A673 (cell line): ENCODE measurements around the gene SLC6A6.
"Not testable (repeated sequence)": the region's sequence is repeated elsewhere in the genome, so short reads cannot be mapped to it uniquely, and the experiment has no call there.

Source experiments
- EZH2 ChIP-seq: fragments of 200-600 bp; sonication (generic); IDR thresholded peaks from 2 replicates; pipeline ENCODE4 v1.6.1; 2017; ENCODE audit warnings: borderline replicate concordance, low read depth, mild to moderate bottlenecking, mixed read lengths, antibody characterized with exemption, low read length; ENCODE audit not compliant: poor library complexity, severe bottlenecking
- TF ChIP-seq, protein P1 (sequence below): fragments of 300-800, 200-600 bp; sonication (generic); conservative IDR thresholded peaks from 2 replicates; pipeline ENCODE4 v1.5.1; 2017; ENCODE audit warnings: low read depth, mild to moderate bottlenecking, antibody characterized with exemption, low read length, moderate library complexity, mixed read lengths

- TF ChIP-seq, protein P1, sequence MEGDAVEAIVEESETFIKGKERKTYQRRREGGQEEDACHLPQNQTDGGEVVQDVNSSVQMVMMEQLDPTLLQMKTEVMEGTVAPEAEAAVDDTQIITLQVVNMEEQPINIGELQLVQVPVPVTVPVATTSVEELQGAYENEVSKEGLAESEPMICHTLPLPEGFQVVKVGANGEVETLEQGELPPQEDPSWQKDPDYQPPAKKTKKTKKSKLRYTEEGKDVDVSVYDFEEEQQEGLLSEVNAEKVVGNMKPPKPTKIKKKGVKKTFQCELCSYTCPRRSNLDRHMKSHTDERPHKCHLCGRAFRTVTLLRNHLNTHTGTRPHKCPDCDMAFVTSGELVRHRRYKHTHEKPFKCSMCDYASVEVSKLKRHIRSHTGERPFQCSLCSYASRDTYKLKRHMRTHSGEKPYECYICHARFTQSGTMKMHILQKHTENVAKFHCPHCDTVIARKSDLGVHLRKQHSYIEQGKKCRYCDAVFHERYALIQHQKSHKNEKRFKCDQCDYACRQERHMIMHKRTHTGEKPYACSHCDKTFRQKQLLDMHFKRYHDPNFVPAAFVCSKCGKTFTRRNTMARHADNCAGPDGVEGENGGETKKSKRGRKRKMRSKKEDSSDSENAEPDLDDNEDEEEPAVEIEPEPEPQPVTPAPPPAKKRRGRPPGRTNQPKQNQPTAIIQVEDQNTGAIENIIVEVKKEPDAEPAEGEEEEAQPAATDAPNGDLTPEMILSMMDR: not testable (repeated sequence)
- not testable (repeated sequence) for TF ChIP-seq EZH2
These were observed 7.3 kb downstream of the SLC6A6 start for GRCh38 chr3:14409779-14410063.
